GM12873 (cell line): ENCODE measurements around the gene FAM131B.
A peak's percentile ranks its signal among the peaks of the same experiment; 100 is the strongest.

ENCODE experiments used
- CTCF ChIP-seq: IDR thresholded peaks from 2 replicates; pipeline ENCODE4 v1.5.1; 2012; ENCODE audit warnings: low read depth, mild to moderate bottlenecking, moderate library complexity, low read length, control low read depth; ENCODE audit not compliant: insufficient read depth; ENCODE audit errors: missing control alignments

Gene FAM131B

GRCh38 chr7:143346018-143346417, 16.5 kb downstream of the FAM131B start:
- TF ChIP-seq CTCF = no peak

- peak; percentile 51 for TF ChIP-seq CTCF
Observed at GRCh38 chr7:143345428-143345900, 17.0 kb downstream of the FAM131B start.

- TF ChIP-seq CTCF = no peak
Observed at GRCh38 chr7:143343596-143343995, 18.9 kb downstream of the FAM131B start.

- TF ChIP-seq CTCF = no peak
Observed at GRCh38 chr7:143341842-143342241, 20.7 kb downstream of the FAM131B start.

- no peak for TF ChIP-seq CTCF
Observed at GRCh38 chr7:143337216-143337615, 25.3 kb downstream of the FAM131B start.

- TF ChIP-seq CTCF = no peak
Observed at GRCh38 chr7:143334244-143334643, 28.3 kb downstream of the FAM131B start.

- no peak for TF ChIP-seq CTCF
Observed at GRCh38 chr7:143331179-143331801, 31.2 kb downstream of the FAM131B start.
